ENCODE results near the gene LENG1.

LENG1 gene

DNA sequence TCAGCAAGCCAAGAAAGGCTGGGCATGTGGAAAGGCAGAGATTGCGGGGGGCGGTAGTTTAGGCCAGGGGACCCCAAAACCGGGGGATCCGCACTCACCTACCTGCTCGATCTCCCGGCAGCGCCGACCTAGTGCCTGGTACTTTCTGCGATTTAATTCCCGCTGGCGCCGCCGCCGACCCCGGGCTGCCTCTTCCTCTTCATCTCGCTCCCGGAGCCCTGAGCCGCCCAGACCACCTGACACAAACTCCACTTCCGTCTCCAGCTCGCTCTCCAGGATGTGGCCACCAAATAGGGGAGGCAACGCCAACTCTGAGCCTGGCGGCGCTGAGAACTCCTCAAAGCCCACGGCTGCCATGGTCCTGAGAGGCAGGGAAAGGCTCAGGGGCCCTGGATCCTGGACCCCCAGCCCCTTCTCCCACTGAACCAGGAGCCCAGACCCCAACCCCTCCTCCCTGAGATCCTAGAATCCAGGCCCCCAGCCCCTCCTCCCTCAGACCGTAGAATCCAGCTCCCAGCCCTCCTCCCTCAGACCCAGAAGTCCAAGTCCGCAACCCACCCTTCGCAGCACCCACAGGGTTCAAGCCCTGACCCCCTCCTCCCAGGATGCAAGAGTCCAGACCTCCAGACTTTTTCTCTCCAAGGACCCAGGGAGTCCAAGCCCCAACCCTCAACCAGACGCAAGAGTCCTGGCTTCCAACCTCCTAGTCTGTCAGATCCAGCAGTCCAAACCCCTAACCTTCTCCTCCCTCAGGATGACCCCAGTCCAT is 45.0 kb downstream of the LENG1 start:
- in situ Hi-C loops (cut with HindIII; ENCODE audit: low sequenced_read_pairs): no loop called here

DNA sequence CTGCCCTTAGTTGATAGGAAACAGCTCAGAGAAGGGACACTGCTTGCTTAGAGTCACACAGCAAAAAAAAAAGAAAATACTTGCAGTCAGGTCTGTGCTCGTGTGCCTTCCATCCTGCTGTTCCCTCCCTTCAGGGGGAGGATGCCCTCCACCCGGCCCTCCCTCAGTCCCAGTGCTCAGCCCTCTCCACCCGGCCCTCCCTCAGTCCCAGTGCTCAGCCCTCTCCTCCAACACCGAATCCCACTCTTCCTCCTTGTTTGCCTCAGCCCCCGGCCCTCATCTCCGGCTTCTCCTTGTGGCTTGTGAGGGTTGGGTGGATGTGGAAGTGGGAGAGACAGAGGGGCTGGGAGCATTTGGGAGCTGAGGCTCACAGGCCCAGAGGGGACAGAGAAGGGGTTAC is 49.9 kb downstream of the LENG1 start:
- in situ Hi-C loops (cut with HindIII; ENCODE audit: low sequenced_read_pairs): no loop called here

- in situ Hi-C loops (cut with HindIII; ENCODE audit: low sequenced_read_pairs): no loop called here
Measured at GRCh38 chr19:54108496-54108895, 51.0 kb downstream of the LENG1 start.

DNA sequence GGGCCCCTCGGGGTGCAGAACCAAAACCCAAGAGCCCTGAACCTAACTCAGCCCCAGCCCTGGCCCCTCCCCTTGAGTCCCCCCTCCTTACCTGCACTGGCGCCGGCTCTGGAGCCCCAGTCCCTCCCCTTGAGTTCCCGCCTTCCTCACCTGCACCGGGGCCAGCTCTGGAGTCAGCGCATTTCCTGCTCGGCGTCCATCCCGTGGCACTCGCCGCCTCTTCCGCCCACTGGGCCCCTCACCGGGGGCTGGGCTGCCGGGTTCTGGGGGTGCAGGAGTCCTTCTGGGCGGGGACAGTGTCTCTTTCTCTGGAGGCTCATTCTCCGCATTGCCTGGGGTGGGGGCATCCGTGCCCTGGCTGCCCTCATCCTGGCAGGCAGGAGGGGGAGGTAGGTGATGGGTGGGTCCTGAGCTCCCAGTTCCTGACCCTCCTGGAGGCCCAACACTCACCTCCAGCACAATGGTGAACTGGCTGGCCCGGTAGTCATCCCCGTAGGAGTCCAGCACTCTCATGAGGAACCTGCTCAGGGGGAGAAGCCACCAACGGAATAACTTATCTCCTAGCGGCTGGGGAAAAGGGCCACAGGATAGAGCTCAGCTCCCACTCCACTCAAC is 51.5 kb downstream of the LENG1 start:
- in situ Hi-C loops (cut with HindIII; ENCODE audit: low sequenced_read_pairs): no loop called here

- in situ Hi-C loops (cut with HindIII; ENCODE audit: low sequenced_read_pairs): no loop called here
Measured at GRCh38 chr19:54106716-54107115, 52.8 kb downstream of the LENG1 start.

GRCh38 chr19:54105796-54106195 is 53.7 kb downstream of the LENG1 start:
- in situ Hi-C loops (cut with HindIII; ENCODE audit: low sequenced_read_pairs): no loop called here

Data from DLD1 (cell line).